Astrocyte (in vitro differentiated cells and primary cell): ENCODE results near the gene GLP1R. TPM values are rescaled to one million over a fixed set of nuclear protein-coding genes. Genes with fewer than 3 reads are reported as not detected.

Experiments
- DNase-seq: peaks from one replicate; pipeline ENCODE4 v3.0.0-alpha.2; 2010; ENCODE audit warnings: low read depth
- FAIRE-seq: peaks from 2 replicates; lab custom pipeline; 2011; peaks lifted over from hg19 to GRCh38; lab: Jason Lieb, UNC
- H2AFZ ChIP-seq: 2 replicates; pipeline ENCODE4 v1.6.0; 2012; ENCODE audit warnings: low read depth, low read length, inconsistent platforms
- H3K27ac ChIP-seq: 2 replicates; pipeline ENCODE4 v1.5.1; 2011; ENCODE audit warnings: low read depth, low read length, inconsistent platforms
- H3K27me3 ChIP-seq: 2 replicates; pipeline ENCODE4 v1.6.0; 2011; ENCODE audit warnings: low read length, inconsistent platforms; ENCODE audit not compliant: insufficient read depth
- H3K36me3 ChIP-seq: 2 replicates; pipeline ENCODE4 v1.5.1; 2011; ENCODE audit warnings: low read length, inconsistent platforms; ENCODE audit not compliant: insufficient read depth
- H3K4me1 ChIP-seq: 2 replicates; pipeline ENCODE4 v1.5.1; 2011; ENCODE audit warnings: low read length, inconsistent platforms; ENCODE audit not compliant: insufficient read depth
- H3K4me2 ChIP-seq: 2 replicates; pipeline ENCODE4 v1.6.0; 2012; ENCODE audit warnings: low read length, inconsistent platforms
- H3K4me3 ChIP-seq: 2 replicates; pipeline ENCODE4 v1.5.1; 2011; ENCODE audit warnings: low read depth, mild to moderate bottlenecking, low read length, inconsistent platforms; ENCODE audit not compliant: insufficient read depth
- H3K79me2 ChIP-seq: 2 replicates; pipeline ENCODE4 v1.6.0; 2012; ENCODE audit warnings: mild to moderate bottlenecking, low read length, inconsistent platforms; ENCODE audit not compliant: insufficient read depth
- H3K9ac ChIP-seq: 2 replicates; pipeline ENCODE4 v1.6.0; 2012; ENCODE audit warnings: mild to moderate bottlenecking, low read length, inconsistent platforms
- H3K9me3 ChIP-seq: 2 replicates; pipeline ENCODE4 v1.5.1; 2012; ENCODE audit warnings: low read depth, mild to moderate bottlenecking, low read length, inconsistent platforms; ENCODE audit not compliant: insufficient read depth
- H4K20me1 ChIP-seq: 2 replicates; pipeline ENCODE4 v1.6.0; 2012; ENCODE audit warnings: low read length, inconsistent platforms; ENCODE audit not compliant: insufficient read depth
- H3K27ac Mint-ChIP-seq: one replicate; pipeline ENCODE4 v1.8.0; 2021; ENCODE audit warnings: mild to moderate bottlenecking, mixed read lengths; ENCODE audit not compliant: unreplicated experiment
- H3K27me3 Mint-ChIP-seq: one replicate; pipeline ENCODE4 v1.8.0; 2021; ENCODE audit warnings: low read depth, mixed read lengths; ENCODE audit not compliant: unreplicated experiment
- H3K36me3 Mint-ChIP-seq: one replicate; pipeline ENCODE4 v1.8.0; 2021; ENCODE audit warnings: low read depth, mixed read lengths; ENCODE audit not compliant: unreplicated experiment
- H3K4me1 Mint-ChIP-seq: one replicate; pipeline ENCODE4 v1.8.0; 2021; ENCODE audit warnings: low read depth, mixed read lengths; ENCODE audit not compliant: unreplicated experiment
- H3K4me3 Mint-ChIP-seq: one replicate; pipeline ENCODE4 v1.8.0; 2021; ENCODE audit warnings: mild to moderate bottlenecking, moderate library complexity, mixed read lengths; ENCODE audit not compliant: unreplicated experiment
- H3K9me3 Mint-ChIP-seq: one replicate; pipeline ENCODE4 v1.8.0; 2021; ENCODE audit warnings: mild to moderate bottlenecking, mixed read lengths; ENCODE audit not compliant: unreplicated experiment
- CTCF ChIP-seq: IDR thresholded peaks from 2 replicates; pipeline ENCODE4 v1.5.1; 2011; ENCODE audit warnings: low read depth, mild to moderate bottlenecking, inconsistent platforms, low read length, moderate library complexity; ENCODE audit not compliant: insufficient read depth
- EZH2 ChIP-seq: IDR thresholded peaks from 2 replicates; pipeline ENCODE4 v1.6.1; 2012; ENCODE audit warnings: mild to moderate bottlenecking, low read length, inconsistent platforms; ENCODE audit not compliant: insufficient read depth
- total RNA-seq: library from RNA; stranded (reverse); gene quantifications from 2 replicates; pipeline ENCODE4 v1.2.1, GENCODE V29; 2021

The GLP1R gene
- total RNA-seq, 1 donor from 2014 or later: not detected

GRCh38 chr6:39107034-39107433, 58.5 kb downstream of the GLP1R start:
- Histone ChIP-seq H3K36me3 (peaks cover 4% of the 10 kb centered on the region), H3K27ac (no peak overlapping the region), H3K4me3 (no peak overlapping the region), H3K9ac (no peak overlapping the region), H3K4me2 (no peak overlapping the region), H2AFZ (no peak overlapping the region), H3K9me3 (no peaks in the 10 kb centered on the region), H3K4me1 (no peaks in the 10 kb centered on the region), H3K27me3 (no peaks in the 10 kb centered on the region), H3K79me2 (no peaks in the 10 kb centered on the region), H4K20me1 (no peaks in the 10 kb centered on the region)
- TF ChIP-seq CTCF (no peak), EZH2 (no peak)
- no peak overlapping the region for H3K4me3 Mint-ChIP-seq
- peaks cover 2% of the 10 kb centered on the region for H3K4me1 Mint-ChIP-seq
- no peaks in the 10 kb centered on the region for H3K9me3 Mint-ChIP-seq
- peaks cover 19% of the 10 kb centered on the region for H3K36me3 Mint-ChIP-seq
- no peak overlapping the region for H3K27ac Mint-ChIP-seq
- no peaks in the 10 kb centered on the region for H3K27me3 Mint-ChIP-seq
- FAIRE-seq: no peak
- DNase-seq: no peak

- no peaks in the 10 kb centered on the region for H3K27me3 ChIP-seq
- H3K9me3 ChIP-seq: no peaks in the 10 kb centered on the region
- peaks cover 4% of the 10 kb centered on the region for H3K36me3 ChIP-seq
- DNase-seq (no peak), FAIRE-seq (no peak)
- no peak overlapping the region for H3K4me2 ChIP-seq
- H3K27ac Mint-ChIP-seq: no peak overlapping the region
- TF ChIP-seq EZH2 (no peak), CTCF (no peak)
- H3K4me3 Mint-ChIP-seq: no peak overlapping the region
- no peaks in the 10 kb centered on the region for H4K20me1 ChIP-seq
- H3K4me1 Mint-ChIP-seq: peaks cover 4% of the 10 kb centered on the region
- no peaks in the 10 kb centered on the region for H3K9me3 Mint-ChIP-seq
- no peaks in the 10 kb centered on the region for H3K79me2 ChIP-seq
- H3K27me3 Mint-ChIP-seq: no peaks in the 10 kb centered on the region
- peaks cover 19% of the 10 kb centered on the region for H3K36me3 Mint-ChIP-seq
- no peaks in the 10 kb centered on the region for H3K4me1 ChIP-seq
- H2AFZ ChIP-seq: no peak overlapping the region
- H3K4me3 ChIP-seq: no peak overlapping the region
- no peak overlapping the region for H3K27ac ChIP-seq
- H3K9ac ChIP-seq: no peak overlapping the region
These were observed 59.1 kb downstream of the GLP1R start for GRCh38 chr6:39107641-39108040.

- H2AFZ ChIP-seq: no peak overlapping the region
- no peak for DNase-seq
- H3K4me3 ChIP-seq: no peak overlapping the region
- Mint-ChIP-seq H3K9me3 (no peaks in the 10 kb centered on the region), H3K4me3 (no peak overlapping the region), H3K27ac (no peak overlapping the region), H3K36me3 (peaks cover 19% of the 10 kb centered on the region), H3K27me3 (no peaks in the 10 kb centered on the region), H3K4me1 (peaks cover 5% of the 10 kb centered on the region)
- no peaks in the 10 kb centered on the region for H3K27me3 ChIP-seq
- no peak overlapping the region for H3K9ac ChIP-seq
- H3K27ac ChIP-seq: no peak overlapping the region
- no peak for TF ChIP-seq CTCF
- TF ChIP-seq EZH2: no peak
- no peaks in the 10 kb centered on the region for H3K79me2 ChIP-seq
- no peak for FAIRE-seq
- H3K4me1 ChIP-seq: no peaks in the 10 kb centered on the region
- peaks cover 4% of the 10 kb centered on the region for H3K36me3 ChIP-seq
- H3K4me2 ChIP-seq: no peak overlapping the region
- H4K20me1 ChIP-seq: no peaks in the 10 kb centered on the region
- H3K9me3 ChIP-seq: no peaks in the 10 kb centered on the region
These were observed 59.7 kb downstream of the GLP1R start for GRCh38 chr6:39108041-39108839.
